Measurements from ENCODE around the gene MAT1A.

- TF ChIP-seq PRDM4 (tag by site-specific recombination; IDR thresholded peaks at IDR 0.05) (no peak), ZBTB10 (tag by site-specific recombination; IDR thresholded peaks at IDR 0.05) (no peak), ZNF350 (tag by site-specific recombination; IDR thresholded peaks at IDR 0.05) (no peak), CTCF (tag by site-specific recombination; IDR thresholded peaks at IDR 0.05) (no peak), ZBTB26 (tag by site-specific recombination; optimal IDR thresholded peaks at IDR 0.05) (no peak), ZNF202 (tag by site-specific recombination; IDR thresholded peaks at IDR 0.05; ENCODE audit: borderline replicate concordance) (no peak), ZNF645 (tag by site-specific recombination; IDR thresholded peaks at IDR 0.05) (no peak), ZNF510 (tag by site-specific recombination; IDR thresholded peaks at IDR 0.05; ENCODE audit: insufficient replicate concordance) (no peak)
Observed at GRCh38 chr10:80268266-80268665, 21.2 kb downstream of the MAT1A start.

Data from HEK293 (cell line).